BE2C (cell line): ENCODE measurements around the gene ATP2A2.

Source experiments
- DNase-seq: peaks from one replicate; pipeline ENCODE4 v3.0.0-alpha.2; 2020
- H3K27me3 ChIP-seq: fragments of 250-450 bp; sonication (Bioruptor Pico); 2 replicates; pipeline ENCODE4 v1.5.1; 2020; ENCODE audit warnings: mild to moderate bottlenecking
- H3K36me3 ChIP-seq: fragments of 250-450 bp; sonication (Bioruptor Pico); 2 replicates; pipeline ENCODE4 v1.5.1; 2020; ENCODE audit warnings: mild to moderate bottlenecking
- H3K4me1 ChIP-seq: fragments of 250-450 bp; sonication (Bioruptor Pico); 2 replicates; pipeline ENCODE4 v1.5.1; 2020
- H3K4me3 ChIP-seq: 2 replicates; pipeline ENCODE4 v1.5.1; 2011; ENCODE audit warnings: low read depth, low read length
- H3K9me3 ChIP-seq: fragments of 250-450 bp; sonication (Bioruptor Pico); 2 replicates; pipeline ENCODE4 v1.5.1; 2020
- TF ChIP-seq, protein P1 (sequence below): IDR thresholded peaks from 2 replicates; pipeline ENCODE4 v1.5.1; 2012; ENCODE audit warnings: mild to moderate bottlenecking, low read depth, low read length

ATP2A2 gene

DNA sequence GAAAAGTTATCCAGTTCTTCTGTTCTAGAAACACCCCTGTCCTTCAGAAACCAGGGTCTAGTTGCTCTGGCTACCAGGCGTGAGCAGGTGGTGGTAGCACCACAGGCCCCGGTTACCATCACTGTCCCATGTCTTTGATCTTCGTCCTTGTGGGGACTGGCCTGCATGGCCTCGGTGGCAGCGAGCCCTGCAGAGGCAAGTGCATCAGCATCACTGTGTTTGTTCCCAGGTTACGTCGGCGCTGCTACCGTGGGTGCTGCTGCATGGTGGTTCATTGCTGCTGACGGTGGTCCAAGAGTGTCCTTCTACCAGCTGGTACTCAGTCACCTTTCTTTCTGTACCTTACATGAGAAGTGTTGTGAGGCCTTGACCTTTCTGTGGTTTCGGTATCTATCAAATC is 63.6 kb downstream of the ATP2A2 start:
- Histone ChIP-seq H3K4me3 (no peak overlapping the region), H3K9me3 (no peaks in the 10 kb centered on the region), H3K36me3 (peaks cover 98% of the 10 kb centered on the region), H3K27me3 (no peaks in the 10 kb centered on the region), H3K4me1 (peaks cover 2% of the 10 kb centered on the region; the same call in 1 of the 2 replicates)
- TF ChIP-seq, protein P1, sequence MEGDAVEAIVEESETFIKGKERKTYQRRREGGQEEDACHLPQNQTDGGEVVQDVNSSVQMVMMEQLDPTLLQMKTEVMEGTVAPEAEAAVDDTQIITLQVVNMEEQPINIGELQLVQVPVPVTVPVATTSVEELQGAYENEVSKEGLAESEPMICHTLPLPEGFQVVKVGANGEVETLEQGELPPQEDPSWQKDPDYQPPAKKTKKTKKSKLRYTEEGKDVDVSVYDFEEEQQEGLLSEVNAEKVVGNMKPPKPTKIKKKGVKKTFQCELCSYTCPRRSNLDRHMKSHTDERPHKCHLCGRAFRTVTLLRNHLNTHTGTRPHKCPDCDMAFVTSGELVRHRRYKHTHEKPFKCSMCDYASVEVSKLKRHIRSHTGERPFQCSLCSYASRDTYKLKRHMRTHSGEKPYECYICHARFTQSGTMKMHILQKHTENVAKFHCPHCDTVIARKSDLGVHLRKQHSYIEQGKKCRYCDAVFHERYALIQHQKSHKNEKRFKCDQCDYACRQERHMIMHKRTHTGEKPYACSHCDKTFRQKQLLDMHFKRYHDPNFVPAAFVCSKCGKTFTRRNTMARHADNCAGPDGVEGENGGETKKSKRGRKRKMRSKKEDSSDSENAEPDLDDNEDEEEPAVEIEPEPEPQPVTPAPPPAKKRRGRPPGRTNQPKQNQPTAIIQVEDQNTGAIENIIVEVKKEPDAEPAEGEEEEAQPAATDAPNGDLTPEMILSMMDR: no peak
- DNase-seq: no peak

DNA sequence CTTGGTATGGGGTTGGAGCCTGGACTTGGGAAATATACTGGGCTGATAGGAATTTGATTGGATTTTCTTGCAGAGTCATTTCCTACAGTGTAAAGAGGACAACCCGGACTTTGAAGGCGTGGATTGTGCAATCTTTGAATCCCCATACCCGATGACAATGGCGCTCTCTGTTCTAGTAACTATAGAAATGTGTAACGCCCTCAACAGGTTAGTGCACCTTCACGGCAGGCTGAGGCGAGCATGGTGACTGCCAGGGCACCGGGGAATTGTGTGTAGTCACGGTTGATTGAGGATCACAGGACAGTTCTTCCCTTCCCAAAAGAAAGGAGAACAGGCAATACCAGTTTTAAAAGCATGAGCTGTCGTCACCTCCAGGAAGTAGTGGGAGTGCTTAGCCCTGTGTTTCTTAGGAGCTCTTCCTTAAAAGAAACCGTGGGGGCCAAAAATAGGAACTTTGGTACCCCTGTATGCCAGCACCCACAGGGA is 64.2 kb downstream of the ATP2A2 start:
- TF ChIP-seq, protein P1: no peak
- Histone ChIP-seq H3K36me3 (peaks cover 98% of the 10 kb centered on the region), H3K9me3 (no peaks in the 10 kb centered on the region), H3K4me3 (no peak overlapping the region), H3K27me3 (no peaks in the 10 kb centered on the region), H3K4me1 (peaks cover 2% of the 10 kb centered on the region; the same call in 1 of the 2 replicates)
- DNase-seq: no peak

DNA sequence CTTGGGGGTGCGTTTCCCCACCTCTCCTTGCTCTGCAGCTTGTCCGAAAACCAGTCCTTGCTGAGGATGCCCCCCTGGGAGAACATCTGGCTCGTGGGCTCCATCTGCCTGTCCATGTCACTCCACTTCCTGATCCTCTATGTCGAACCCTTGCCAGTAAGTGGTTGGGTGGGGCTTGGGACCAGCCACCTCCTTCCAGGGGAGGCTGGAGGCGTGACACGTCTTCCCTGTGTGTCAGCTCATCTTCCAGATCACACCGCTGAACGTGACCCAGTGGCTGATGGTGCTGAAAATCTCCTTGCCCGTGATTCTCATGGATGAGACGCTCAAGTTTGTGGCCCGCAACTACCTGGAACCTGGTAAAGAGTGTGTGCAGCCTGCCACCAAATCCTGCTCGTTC is 64.9 kb downstream of the ATP2A2 start:
- H3K27me3 ChIP-seq: no peaks in the 10 kb centered on the region
- H3K4me3 ChIP-seq: no peak overlapping the region
- peaks cover 91% of the 10 kb centered on the region for H3K36me3 ChIP-seq
- no peak for DNase-seq
- no peaks in the 10 kb centered on the region for H3K9me3 ChIP-seq
- peaks cover 2% of the 10 kb centered on the region; the same call in 1 of the 2 replicates for H3K4me1 ChIP-seq
- TF ChIP-seq, protein P1: no peak

DNA sequence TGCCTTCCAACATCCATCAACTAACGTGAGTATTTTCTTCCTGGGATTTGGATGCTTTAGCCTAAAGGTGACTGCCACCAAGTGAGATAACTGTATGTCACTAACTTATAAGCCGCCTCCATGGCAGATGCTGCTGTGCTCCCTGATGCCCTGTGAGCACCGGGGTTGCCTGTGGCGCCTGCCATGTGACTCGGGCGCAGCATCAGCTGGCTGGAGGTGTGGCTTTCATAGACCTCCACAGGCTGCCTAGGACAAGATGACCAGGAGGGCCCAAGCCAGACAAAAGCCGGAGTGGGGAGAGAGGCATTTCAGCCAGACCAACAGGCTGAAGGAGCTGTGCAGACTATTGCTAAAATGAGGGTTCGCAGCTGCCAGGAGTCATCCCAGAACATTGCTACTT is 66.7 kb downstream of the ATP2A2 start:
- Histone ChIP-seq H3K4me3 (no peak overlapping the region), H3K27me3 (no peaks in the 10 kb centered on the region), H3K4me1 (peaks cover 2% of the 10 kb centered on the region; the same call in 1 of the 2 replicates), H3K9me3 (no peaks in the 10 kb centered on the region), H3K36me3 (peaks cover 77% of the 10 kb centered on the region)
- no peak for DNase-seq
- TF ChIP-seq, protein P1: no peak

DNA sequence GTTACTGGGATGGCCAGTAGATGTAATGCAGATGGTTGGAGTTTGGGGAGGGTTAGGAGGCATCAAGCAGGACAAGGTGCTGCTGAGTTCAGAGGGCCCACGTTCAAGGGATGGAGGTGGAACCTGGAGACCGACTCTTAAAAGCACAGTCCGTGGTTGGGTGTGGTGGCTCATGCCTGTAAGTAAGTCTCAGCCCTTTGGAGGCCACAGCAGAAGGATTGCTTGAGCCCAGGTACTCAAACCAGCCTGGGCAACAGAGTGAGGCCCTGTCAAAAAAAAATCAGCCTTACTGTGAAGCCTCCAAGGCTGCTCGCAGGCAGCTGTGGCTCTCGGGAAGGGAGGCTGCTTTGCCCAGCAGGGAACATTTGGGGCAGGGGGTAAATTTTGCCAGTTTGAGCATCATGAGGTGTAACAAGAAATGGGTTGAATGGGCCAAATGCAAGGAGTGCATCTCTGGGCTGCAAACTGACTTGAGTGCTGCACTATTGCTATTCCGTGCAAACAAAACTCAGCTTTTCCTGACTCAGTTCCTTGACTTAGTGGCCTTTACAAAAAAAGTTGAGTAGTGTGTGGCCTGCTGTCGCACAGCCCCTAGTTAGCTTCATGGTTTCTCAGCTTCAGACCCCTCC is 67.5 kb downstream of the ATP2A2 start:
- DNase-seq: no peak
- Histone ChIP-seq H3K4me1 (peaks cover 2% of the 10 kb centered on the region; the same call in 1 of the 2 replicates), H3K27me3 (no peaks in the 10 kb centered on the region), H3K4me3 (no peak overlapping the region), H3K9me3 (no peaks in the 10 kb centered on the region), H3K36me3 (peaks cover 69% of the 10 kb centered on the region)
- TF ChIP-seq, protein P1: no peak

DNA sequence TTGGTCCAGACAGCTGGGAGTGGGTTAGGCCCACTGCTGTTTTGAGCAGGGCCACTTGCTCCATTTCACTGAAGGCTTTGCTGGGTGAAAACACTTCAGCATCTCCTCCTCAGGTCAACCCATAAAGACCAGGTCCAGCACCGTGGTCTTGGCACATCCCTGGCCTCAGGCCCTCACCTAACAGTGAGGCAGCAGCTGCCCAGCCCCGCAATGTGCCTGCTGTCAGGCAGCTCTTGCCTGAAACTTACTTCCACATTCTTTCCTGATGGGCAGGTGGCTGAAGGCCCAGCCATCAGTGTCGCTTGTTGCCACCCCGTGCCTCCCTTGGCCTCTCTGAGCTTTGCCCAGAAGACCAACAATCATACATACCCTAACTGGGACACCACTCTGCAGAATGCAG is 68.0 kb downstream of the ATP2A2 start:
- H3K27me3 ChIP-seq: no peaks in the 10 kb centered on the region
- H3K36me3 ChIP-seq: peaks cover 63% of the 10 kb centered on the region
- TF ChIP-seq, protein P1: no peak
- H3K4me3 ChIP-seq: no peak overlapping the region
- no peaks in the 10 kb centered on the region for H3K9me3 ChIP-seq
- DNase-seq: no peak
- H3K4me1 ChIP-seq: peaks cover 2% of the 10 kb centered on the region; the same call in 1 of the 2 replicates
